SK-N-SH treated with all-trans-retinoic acid at 6 μM for 48 hours (cell line): ENCODE measurements around the gene PRRC2B.
"Not testable (repeated sequence)": the region's sequence is repeated elsewhere in the genome, so short reads cannot be mapped to it uniquely, and the experiment has no call there.

ENCODE experiments used
- ATAC-seq: fragments of 200-7000 bp; cut with Tn5 transposase; 3 replicates; pipeline ENCODE4 v1.9.1; 2020; ENCODE audit warnings: mild to moderate bottlenecking, moderate library complexity
- ARNTL ChIP-seq: fragments of 450-650 bp; formaldehyde crosslinking; IDR thresholded peaks from 2 replicates; pipeline ENCODE4 v1.5.0; 2020; ENCODE audit warnings: low read depth, mild to moderate bottlenecking, moderate library complexity, borderline replicate concordance
- CSDC2 ChIP-seq: fragments of 250-450 bp; sonication (Bioruptor Pico); IDR thresholded peaks from 2 replicates; pipeline ENCODE4 v1.5.0; 2020; ENCODE audit warnings: mild to moderate bottlenecking, moderate library complexity
- ESRRG ChIP-seq: fragments of 250-450 bp; sonication (Bioruptor Pico); IDR thresholded peaks from 2 replicates; pipeline ENCODE4 v1.6.1; 2021; ENCODE audit warnings: mild to moderate bottlenecking
- GLIS3 ChIP-seq: fragments of 250-450 bp; sonication (Bioruptor Pico); IDR thresholded peaks from 2 replicates; pipeline ENCODE4 v1.5.0; 2020; ENCODE audit warnings: mild to moderate bottlenecking, moderate library complexity
- ISL1 ChIP-seq: fragments of 250-450 bp; sonication (Bioruptor Pico); IDR thresholded peaks from 2 replicates; pipeline ENCODE4 v2.1.2; 2022; ENCODE audit warnings: mild to moderate bottlenecking, moderate library complexity
- PPARA ChIP-seq: fragments of 250-450 bp; sonication (Bioruptor Pico); IDR thresholded peaks from 2 replicates; pipeline ENCODE4 v1.5.0; 2020; ENCODE audit warnings: mild to moderate bottlenecking, borderline replicate concordance
- RARB ChIP-seq: fragments of 250-450 bp; sonication (Bioruptor Pico); IDR thresholded peaks from 2 replicates; pipeline ENCODE4 v1.8.0; 2021; ENCODE audit warnings: mild to moderate bottlenecking, moderate library complexity
- SNAI2 ChIP-seq: fragments of 250-450 bp; sonication (Bioruptor Pico); IDR thresholded peaks from 2 replicates; pipeline ENCODE4 v1.5.0; 2020; ENCODE audit warnings: mild to moderate bottlenecking, moderate library complexity
- TCF4 ChIP-seq: fragments of 250-450 bp; sonication (Bioruptor Pico); IDR thresholded peaks from 2 replicates; pipeline ENCODE4 v1.8.0; 2021; ENCODE audit warnings: mild to moderate bottlenecking, moderate library complexity, borderline replicate concordance
- ZC3H10 ChIP-seq: fragments of 250-450 bp; sonication (Bioruptor Pico); IDR thresholded peaks from 2 replicates; pipeline ENCODE4 v1.5.1; 2021; ENCODE audit warnings: mild to moderate bottlenecking, moderate library complexity
- ZFP3 ChIP-seq: fragments of 250-450 bp; sonication (Bioruptor Pico); IDR thresholded peaks from 2 replicates; pipeline ENCODE4 v1.5.0; 2020; ENCODE audit warnings: mild to moderate bottlenecking, moderate library complexity
- ZFP30 ChIP-seq: fragments of 450-650 bp; formaldehyde crosslinking; IDR thresholded peaks from 2 replicates; pipeline ENCODE4 v1.5.0; 2022; ENCODE audit warnings: mild to moderate bottlenecking, moderate library complexity
- ZNF565 ChIP-seq: fragments of 450-650 bp; formaldehyde crosslinking; conservative IDR thresholded peaks from 2 replicates; pipeline ENCODE4 v1.5.0; 2020; ENCODE audit warnings: low read depth, mild to moderate bottlenecking, moderate library complexity
- ZNF70 ChIP-seq: fragments of 450-650 bp; formaldehyde crosslinking; IDR thresholded peaks from 2 replicates; pipeline ENCODE4 v1.5.0; 2020; ENCODE audit warnings: mild to moderate bottlenecking, moderate library complexity
- ZNF8 ChIP-seq: fragments of 450-650 bp; formaldehyde crosslinking; IDR thresholded peaks from 2 replicates; pipeline ENCODE4 v1.5.0; 2020; ENCODE audit warnings: mild to moderate bottlenecking, moderate library complexity
- TF ChIP-seq, protein P1 (sequence below): fragments of 250-450 bp; sonication (Bioruptor Pico); IDR thresholded peaks from 2 replicates; pipeline ENCODE4 v1.8.0; 2021; ENCODE audit warnings: low read depth, mild to moderate bottlenecking, moderate library complexity, borderline replicate concordance
- TF ChIP-seq, protein P2 (sequence below): fragments of 250-450 bp; sonication (Bioruptor Pico); IDR thresholded peaks from 2 replicates; pipeline ENCODE4 v1.5.0; 2020; ENCODE audit warnings: mild to moderate bottlenecking, moderate library complexity
- TF ChIP-seq, protein P3 (sequence below): fragments of 250-450 bp; sonication (Bioruptor Pico); IDR thresholded peaks from 2 replicates; pipeline ENCODE4 v1.8.0; 2020; ENCODE audit warnings: mild to moderate bottlenecking, moderate library complexity, borderline replicate concordance
- TF ChIP-seq, protein P4 (sequence below): fragments of 250-450 bp; sonication (Bioruptor Pico); IDR thresholded peaks from 2 replicates; pipeline ENCODE4 v1.5.1; 2021; ENCODE audit warnings: mild to moderate bottlenecking, moderate library complexity

The PRRC2B gene

DNA sequence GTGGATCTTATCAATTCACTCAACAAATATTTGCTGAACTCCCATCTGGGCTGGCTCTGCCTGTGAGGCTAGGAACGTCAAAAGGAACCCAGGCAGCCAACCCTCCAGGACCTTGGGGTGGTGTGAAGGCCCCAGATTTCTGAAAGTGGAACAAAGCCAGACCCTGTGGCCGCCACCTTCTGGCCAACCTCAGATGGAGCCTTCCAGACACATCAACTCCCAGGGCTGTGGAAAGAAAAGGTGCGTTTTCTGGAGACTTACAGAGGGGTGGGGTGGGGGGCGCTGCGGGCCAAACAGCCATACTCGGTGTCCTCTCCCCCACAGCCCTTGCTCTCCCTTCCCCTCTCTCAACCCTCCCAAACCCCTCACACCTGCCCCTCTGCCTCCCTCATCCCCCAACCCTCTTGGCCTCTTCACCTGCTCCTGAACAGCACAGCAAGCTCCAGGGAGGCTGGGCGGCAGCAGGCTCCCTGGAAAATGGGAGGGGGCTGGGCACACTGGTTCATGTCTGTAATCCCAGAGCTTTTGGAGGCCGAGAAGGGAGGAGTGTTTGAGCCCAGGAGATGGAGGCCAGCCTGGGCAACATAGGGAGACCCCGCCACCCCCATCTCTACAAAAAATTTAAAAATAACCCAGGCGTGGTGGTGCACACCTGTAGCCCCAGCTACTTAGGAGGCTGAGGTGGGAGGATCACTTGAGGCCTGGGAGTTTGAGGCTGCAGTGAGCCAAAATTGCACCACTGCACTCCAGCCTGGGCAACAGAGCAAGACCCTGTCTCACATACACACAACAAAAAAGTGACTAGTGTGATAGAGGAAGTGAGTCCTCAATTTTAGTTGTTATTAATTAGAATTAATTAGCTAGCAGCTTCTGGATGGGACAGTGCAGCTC lies 45.0 kb upstream of the PRRC2B start:
- TF ChIP-seq SNAI2 (CRISPR knock-in tag) (no peak), CSDC2 (CRISPR knock-in tag) (no peak), GLIS3 (CRISPR knock-in tag) (no peak), ISL1 (no peak), RARB (CRISPR knock-in tag) (no peak), ZFP30 (CRISPR knock-in tag) (no peak), ARNTL (no peak), PPARA (no peak), ZNF565 (CRISPR knock-in tag) (no peak), ESRRG (no peak), ZC3H10 (CRISPR knock-in tag) (no peak), TCF4 (CRISPR knock-in tag) (no peak)
- TF ChIP-seq, protein P1, sequence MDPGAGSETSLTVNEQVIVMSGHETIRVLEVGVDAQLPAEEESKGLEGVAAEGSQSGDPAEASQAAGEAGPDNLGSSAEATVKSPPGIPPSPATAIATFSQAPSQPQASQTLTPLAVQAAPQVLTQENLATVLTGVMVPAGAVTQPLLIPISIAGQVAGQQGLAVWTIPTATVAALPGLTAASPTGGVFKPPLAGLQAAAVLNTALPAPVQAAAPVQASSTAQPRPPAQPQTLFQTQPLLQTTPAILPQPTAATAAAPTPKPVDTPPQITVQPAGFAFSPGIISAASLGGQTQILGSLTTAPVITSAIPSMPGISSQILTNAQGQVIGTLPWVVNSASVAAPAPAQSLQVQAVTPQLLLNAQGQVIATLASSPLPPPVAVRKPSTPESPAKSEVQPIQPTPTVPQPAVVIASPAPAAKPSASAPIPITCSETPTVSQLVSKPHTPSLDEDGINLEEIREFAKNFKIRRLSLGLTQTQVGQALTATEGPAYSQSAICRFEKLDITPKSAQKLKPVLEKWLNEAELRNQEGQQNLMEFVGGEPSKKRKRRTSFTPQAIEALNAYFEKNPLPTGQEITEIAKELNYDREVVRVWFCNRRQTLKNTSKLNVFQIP (CRISPR knock-in tag): no peak
- TF ChIP-seq, protein P2, sequence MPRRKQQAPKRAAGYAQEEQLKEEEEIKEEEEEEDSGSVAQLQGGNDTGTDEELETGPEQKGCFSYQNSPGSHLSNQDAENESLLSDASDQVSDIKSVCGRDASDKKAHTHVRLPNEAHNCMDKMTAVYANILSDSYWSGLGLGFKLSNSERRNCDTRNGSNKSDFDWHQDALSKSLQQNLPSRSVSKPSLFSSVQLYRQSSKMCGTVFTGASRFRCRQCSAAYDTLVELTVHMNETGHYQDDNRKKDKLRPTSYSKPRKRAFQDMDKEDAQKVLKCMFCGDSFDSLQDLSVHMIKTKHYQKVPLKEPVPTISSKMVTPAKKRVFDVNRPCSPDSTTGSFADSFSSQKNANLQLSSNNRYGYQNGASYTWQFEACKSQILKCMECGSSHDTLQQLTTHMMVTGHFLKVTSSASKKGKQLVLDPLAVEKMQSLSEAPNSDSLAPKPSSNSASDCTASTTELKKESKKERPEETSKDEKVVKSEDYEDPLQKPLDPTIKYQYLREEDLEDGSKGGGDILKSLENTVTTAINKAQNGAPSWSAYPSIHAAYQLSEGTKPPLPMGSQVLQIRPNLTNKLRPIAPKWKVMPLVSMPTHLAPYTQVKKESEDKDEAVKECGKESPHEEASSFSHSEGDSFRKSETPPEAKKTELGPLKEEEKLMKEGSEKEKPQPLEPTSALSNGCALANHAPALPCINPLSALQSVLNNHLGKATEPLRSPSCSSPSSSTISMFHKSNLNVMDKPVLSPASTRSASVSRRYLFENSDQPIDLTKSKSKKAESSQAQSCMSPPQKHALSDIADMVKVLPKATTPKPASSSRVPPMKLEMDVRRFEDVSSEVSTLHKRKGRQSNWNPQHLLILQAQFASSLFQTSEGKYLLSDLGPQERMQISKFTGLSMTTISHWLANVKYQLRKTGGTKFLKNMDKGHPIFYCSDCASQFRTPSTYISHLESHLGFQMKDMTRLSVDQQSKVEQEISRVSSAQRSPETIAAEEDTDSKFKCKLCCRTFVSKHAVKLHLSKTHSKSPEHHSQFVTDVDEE: no peak
- peak; percentile 22; the same call in 2 of the 3 replicates for ATAC-seq

DNA sequence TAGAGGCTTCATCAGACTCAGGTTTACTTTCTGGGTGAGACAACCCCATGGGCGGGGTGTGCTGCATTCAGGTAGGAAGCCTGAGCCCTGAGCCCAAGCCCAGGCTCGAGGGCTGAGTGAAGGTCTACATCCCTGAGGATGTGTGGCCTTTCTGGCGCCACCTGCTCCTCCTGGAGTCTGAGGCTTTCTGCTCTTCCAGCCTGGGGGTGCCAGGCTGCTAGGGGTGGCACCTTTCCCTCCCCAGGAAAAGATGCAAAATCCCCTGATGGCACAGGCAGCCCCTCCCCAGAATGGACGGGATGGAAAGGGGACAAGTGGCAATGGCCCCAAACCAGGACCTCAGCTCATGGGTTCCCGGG lies 44.4 kb upstream of the PRRC2B start:
- TF ChIP-seq ARNTL (no peak), CSDC2 (CRISPR knock-in tag) (no peak)
- TF ChIP-seq, all 23 proteins: peak for 0
- peak; percentile 9; the same call in 1 of the 3 replicates for ATAC-seq

DNA sequence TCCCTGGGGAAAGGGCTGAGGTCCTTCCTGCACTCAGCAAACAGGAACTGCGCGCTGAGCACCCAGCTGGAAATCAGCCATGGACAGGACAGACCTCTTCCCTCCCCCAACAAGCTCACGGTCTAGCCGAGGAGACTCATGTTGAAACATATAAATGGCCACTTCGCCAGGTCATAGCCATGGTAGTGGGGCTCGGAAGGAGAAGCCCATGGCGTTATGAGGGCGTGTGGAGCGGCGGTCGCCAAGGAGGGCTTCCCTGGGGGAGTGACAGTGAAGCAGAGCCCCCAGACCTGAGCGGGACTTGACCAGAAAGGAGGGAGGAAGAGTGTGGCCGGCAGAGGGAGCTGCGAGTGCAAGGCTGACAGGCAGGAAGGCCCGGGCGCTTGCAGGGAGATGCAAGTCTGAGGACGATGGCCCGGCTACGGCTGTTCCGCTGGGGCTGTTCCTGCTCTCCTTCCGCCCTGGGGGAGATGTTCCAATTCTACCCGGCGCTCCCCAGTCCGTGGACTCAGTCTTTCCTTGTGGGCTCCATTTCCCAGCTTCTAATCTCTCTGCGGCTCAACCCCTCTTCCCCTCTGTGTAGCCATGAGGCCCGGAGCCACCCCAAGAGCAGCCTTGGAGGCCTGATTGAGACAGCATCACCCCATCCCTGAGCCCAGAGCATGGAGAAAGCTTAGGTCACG lies 43.9 kb upstream of the PRRC2B start:
- TF ChIP-seq ZFP3 (CRISPR knock-in tag) (no peak), ZNF70 (CRISPR knock-in tag) (no peak), ZNF8 (CRISPR knock-in tag) (no peak)
- TF ChIP-seq, protein P3, sequence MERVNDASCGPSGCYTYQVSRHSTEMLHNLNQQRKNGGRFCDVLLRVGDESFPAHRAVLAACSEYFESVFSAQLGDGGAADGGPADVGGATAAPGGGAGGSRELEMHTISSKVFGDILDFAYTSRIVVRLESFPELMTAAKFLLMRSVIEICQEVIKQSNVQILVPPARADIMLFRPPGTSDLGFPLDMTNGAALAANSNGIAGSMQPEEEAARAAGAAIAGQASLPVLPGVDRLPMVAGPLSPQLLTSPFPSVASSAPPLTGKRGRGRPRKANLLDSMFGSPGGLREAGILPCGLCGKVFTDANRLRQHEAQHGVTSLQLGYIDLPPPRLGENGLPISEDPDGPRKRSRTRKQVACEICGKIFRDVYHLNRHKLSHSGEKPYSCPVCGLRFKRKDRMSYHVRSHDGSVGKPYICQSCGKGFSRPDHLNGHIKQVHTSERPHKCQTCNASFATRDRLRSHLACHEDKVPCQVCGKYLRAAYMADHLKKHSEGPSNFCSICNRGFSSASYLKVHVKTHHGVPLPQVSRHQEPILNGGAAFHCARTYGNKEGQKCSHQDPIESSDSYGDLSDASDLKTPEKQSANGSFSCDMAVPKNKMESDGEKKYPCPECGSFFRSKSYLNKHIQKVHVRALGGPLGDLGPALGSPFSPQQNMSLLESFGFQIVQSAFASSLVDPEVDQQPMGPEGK (CRISPR knock-in tag): peak; percentile 76; the same call in 1 of the 2 replicates
- TF ChIP-seq, protein P4, sequence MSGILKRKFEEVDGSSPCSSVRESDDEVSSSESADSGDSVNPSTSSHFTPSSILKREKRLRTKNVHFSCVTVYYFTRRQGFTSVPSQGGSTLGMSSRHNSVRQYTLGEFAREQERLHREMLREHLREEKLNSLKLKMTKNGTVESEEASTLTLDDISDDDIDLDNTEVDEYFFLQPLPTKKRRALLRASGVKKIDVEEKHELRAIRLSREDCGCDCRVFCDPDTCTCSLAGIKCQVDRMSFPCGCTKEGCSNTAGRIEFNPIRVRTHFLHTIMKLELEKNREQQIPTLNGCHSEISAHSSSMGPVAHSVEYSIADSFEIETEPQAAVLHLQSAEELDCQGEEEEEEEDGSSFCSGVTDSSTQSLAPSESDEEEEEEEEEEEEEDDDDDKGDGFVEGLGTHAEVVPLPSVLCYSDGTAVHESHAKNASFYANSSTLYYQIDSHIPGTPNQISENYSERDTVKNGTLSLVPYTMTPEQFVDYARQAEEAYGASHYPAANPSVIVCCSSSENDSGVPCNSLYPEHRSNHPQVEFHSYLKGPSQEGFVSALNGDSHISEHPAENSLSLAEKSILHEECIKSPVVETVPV: no peak
- TF ChIP-seq, all 23 proteins: peak for 1
- peak; percentile 99 for ATAC-seq

DNA sequence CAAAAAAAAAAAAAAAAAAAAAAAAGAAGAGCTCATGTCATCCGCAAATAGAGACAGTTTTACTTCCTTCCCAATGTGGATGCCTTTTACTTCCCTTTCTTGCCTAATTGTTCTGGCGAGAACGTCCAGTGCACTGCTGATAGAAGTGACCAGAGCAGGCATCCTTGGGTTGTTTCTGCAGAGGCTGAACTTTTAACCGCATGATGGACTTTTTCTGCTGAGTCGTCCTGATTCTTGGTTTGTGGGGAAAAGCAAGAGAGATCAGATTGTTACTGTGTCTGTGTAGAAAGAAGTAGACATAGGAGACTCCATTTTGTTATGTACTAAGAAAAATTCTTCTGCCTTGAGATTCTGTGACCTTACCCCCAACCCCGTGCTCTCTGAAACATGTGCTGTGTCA lies 37.4 kb upstream of the PRRC2B start:
- ATAC-seq: not testable (repeated sequence)

DNA sequence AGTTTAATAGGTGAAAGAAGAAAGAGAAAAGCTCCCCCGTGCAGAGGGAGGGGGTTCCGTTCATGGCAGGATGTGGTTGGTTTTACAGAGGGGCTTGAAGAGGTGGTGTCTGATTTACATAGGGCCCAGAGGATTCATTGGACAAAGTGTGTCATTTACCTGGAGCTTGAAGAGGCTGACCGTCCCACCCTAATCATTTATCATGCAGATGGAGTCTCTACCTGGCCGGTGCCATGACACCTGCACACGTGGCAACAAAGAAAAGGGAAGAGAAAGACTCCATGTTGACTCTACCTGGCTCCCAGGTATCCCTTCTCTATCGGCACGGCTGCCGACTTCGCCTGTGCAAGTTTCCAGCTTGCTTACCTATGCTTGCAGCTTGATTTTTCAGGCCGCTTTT lies 35.3 kb upstream of the PRRC2B start:
- ATAC-seq: no peak
- TF ChIP-seq GLIS3 (CRISPR knock-in tag): no peak
- TF ChIP-seq PPARA: no peak
- no peak for TF ChIP-seq ZFP3 (CRISPR knock-in tag)
- TF ChIP-seq ZNF8 (CRISPR knock-in tag): no peak
- no peak for TF ChIP-seq ISL1
- TF ChIP-seq, protein P4: no peak
- TF ChIP-seq, protein P2: no peak
